ENCODE results near the gene UBASH3B.
A peak's percentile ranks its signal among the peaks of the same experiment; 100 is the strongest.

Gene UBASH3B

DNA sequence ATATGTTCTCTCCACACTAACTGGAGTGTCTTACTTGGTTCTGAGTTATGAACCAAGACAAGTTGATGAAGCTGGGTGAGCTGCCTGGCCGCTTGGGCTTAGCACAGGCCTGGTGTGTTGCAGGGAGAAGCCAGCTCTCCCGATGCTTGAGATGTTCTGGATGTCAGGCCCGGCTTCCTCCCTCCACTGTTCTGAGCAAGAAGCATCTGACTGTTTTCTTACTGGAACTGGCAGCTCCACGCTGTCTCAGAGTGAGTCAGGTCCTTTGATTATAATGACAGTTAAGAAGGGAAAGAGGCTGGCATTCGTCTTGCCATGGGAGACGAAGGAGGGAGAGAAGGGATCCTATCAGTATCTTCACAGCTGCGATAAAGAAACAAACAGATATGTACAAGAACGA is 136.3 kb downstream of the UBASH3B start:
- DNase-seq (ENCODE audit: low read depth) = no peak
- TF ChIP-seq, protein P1, sequence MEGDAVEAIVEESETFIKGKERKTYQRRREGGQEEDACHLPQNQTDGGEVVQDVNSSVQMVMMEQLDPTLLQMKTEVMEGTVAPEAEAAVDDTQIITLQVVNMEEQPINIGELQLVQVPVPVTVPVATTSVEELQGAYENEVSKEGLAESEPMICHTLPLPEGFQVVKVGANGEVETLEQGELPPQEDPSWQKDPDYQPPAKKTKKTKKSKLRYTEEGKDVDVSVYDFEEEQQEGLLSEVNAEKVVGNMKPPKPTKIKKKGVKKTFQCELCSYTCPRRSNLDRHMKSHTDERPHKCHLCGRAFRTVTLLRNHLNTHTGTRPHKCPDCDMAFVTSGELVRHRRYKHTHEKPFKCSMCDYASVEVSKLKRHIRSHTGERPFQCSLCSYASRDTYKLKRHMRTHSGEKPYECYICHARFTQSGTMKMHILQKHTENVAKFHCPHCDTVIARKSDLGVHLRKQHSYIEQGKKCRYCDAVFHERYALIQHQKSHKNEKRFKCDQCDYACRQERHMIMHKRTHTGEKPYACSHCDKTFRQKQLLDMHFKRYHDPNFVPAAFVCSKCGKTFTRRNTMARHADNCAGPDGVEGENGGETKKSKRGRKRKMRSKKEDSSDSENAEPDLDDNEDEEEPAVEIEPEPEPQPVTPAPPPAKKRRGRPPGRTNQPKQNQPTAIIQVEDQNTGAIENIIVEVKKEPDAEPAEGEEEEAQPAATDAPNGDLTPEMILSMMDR (IDR thresholded peaks at IDR 0.05; ENCODE audit: low read depth, low read length, missing control alignments) = no peak

GRCh38 chr11:122793515-122793914 is 138.0 kb downstream of the UBASH3B start:
- TF ChIP-seq, protein P1 (IDR thresholded peaks at IDR 0.05; ENCODE audit: low read depth, low read length, missing control alignments) = no peak
- no peak overlapping the region for H3K4me3 ChIP-seq (ENCODE audit: low read depth, low read length)
- no peak for DNase-seq (ENCODE audit: low read depth)

More for the DNA sequence above, 136.3 kb downstream of the UBASH3B start:
- no peak overlapping the region for H3K4me3 ChIP-seq (ENCODE audit: low read depth, low read length)

- no peak overlapping the region for H3K4me3 ChIP-seq (ENCODE audit: low read depth, low read length)
- no peak for DNase-seq (ENCODE audit: low read depth)
- TF ChIP-seq, protein P1 (IDR thresholded peaks at IDR 0.05; ENCODE audit: low read depth, low read length, missing control alignments) = no peak
Observed at GRCh38 chr11:122795307-122795706, 139.8 kb downstream of the UBASH3B start.

DNA sequence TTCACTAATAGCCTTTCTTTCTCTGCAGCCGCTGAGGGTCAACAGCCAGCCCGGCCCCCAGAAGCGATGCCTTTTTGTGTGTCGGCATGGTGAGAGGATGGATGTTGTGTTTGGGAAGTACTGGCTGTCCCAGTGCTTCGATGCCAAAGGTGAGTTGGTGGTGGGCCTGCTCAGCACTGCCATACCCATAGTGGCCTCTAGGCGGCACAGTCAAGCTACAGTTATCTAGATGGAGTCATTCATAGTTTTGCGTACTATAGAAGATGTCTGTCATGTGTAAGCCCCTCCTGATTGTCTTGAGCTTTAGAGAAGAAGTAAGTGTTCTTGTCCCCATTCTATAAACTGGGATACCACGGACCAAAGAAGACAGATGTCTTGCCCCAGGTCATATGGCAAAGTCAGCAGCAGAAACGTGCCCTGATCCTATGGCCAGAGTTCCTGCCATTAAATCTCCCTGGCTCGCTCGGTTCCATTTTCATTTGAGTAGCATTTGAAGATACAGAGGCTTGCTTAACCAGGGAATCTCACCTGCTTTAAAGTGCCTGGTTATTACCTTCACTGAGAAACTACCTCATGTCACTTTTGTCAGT is 140.7 kb downstream of the UBASH3B start:
- DNase-seq (ENCODE audit: low read depth) = peak; percentile 19
- no peak overlapping the region for H3K4me3 ChIP-seq (ENCODE audit: low read depth, low read length)
- TF ChIP-seq, protein P1 (IDR thresholded peaks at IDR 0.05; ENCODE audit: low read depth, low read length, missing control alignments) = peak; percentile 98

- no peak overlapping the region for H3K4me3 ChIP-seq (ENCODE audit: low read depth, low read length)
- TF ChIP-seq, protein P1 (IDR thresholded peaks at IDR 0.05; ENCODE audit: low read depth, low read length, missing control alignments) = no peak
- DNase-seq (ENCODE audit: low read depth) = no peak
Observed at GRCh38 chr11:122797651-122798050, 142.1 kb downstream of the UBASH3B start.

- DNase-seq (ENCODE audit: low read depth) = no peak
- TF ChIP-seq, protein P1 (IDR thresholded peaks at IDR 0.05; ENCODE audit: low read depth, low read length, missing control alignments) = no peak
Observed at GRCh38 chr11:122799406-122800105, 144.0 kb downstream of the UBASH3B start.

GRCh38 chr11:122802876-122803275 is 147.4 kb downstream of the UBASH3B start:
- DNase-seq (ENCODE audit: low read depth) = no peak
- TF ChIP-seq, protein P1 (IDR thresholded peaks at IDR 0.05; ENCODE audit: low read depth, low read length, missing control alignments) = no peak
- H3K4me3 ChIP-seq (ENCODE audit: low read depth, low read length) = no peak overlapping the region

More at GRCh38 chr11:122799406-122800105, 144.0 kb downstream of the UBASH3B start:
- H3K4me3 ChIP-seq (ENCODE audit: low read depth, low read length) = no peak overlapping the region

Data from GM12864 (cell line).